ENCODE data around the gene BRD3. TPM values are rescaled to one million over a fixed set of nuclear protein-coding genes. Genes with fewer than 3 reads are reported as not detected.

BRD3 gene
- total RNA-seq, 2 experiments from 2014 or later: 3.1 to 16.3 TPM

- Histone ChIP-seq H4K20me1 (ENCODE audit: insufficient read depth, low read length) (no peaks in the 10 kb centered on the region), H3K36me3 (ENCODE audit: insufficient read depth, low read length) (peaks cover 16% of the 10 kb centered on the region; the same call in 1 of the 2 replicates), H3K79me2 (ENCODE audit: insufficient read depth, low read depth, low read length) (no peaks in the 10 kb centered on the region), H3K4me2 (ENCODE audit: low read length) (no peak overlapping the region), H3K9me2 (ENCODE audit: insufficient read depth, low read length) (no peaks in the 10 kb centered on the region), H2AFZ (ENCODE audit: low read length) (no peak overlapping the region), H3K9me3 (ENCODE audit: low read length) (no peaks in the 10 kb centered on the region), H3K4me3 (ENCODE audit: low read depth, low read length, poor library complexity, severe bottlenecking) (no peak overlapping the region), H3K27ac (ENCODE audit: low read depth, low read length, poor library complexity, severe bottlenecking) (no peak overlapping the region), H3K4me1 (ENCODE audit: insufficient read depth, low read length, poor library complexity, severe bottlenecking) (peaks cover 12% of the 10 kb centered on the region)
- DNase-seq (ENCODE audit: low spot score): no peak
- TF ChIP-seq CTCF (conservative IDR thresholded peaks at IDR 0.05; ENCODE audit: low read length) (no peak), EZH2phosphoT487 (IDR thresholded peaks at IDR 0.05; ENCODE audit: borderline replicate concordance, low read depth, low read length) (no peak)
- no TSS peak for BruUV-seq (replicated peaks)
- intact Hi-C loops (cut with micrococcal nuclease; ENCODE audit: unreplicated experiment): loop anchor here (5.0 kb wide), 2 partner anchors 39 to 109 kb away; partner anchors contain the start of genes BRD3 and WDR5
- ChIA-PET POLR2A (interaction anchor here (0.6 kb wide), 1 partner anchor 32 kb away, joined by 6 read pairs; no protein-coding TSS in a partner anchor), CTCF (ENCODE audit: unreplicated experiment) (no interaction called here)
These were observed 39.8 kb downstream of the BRD3 start for GRCh38 chr9:134028076-134028475.

DNA sequence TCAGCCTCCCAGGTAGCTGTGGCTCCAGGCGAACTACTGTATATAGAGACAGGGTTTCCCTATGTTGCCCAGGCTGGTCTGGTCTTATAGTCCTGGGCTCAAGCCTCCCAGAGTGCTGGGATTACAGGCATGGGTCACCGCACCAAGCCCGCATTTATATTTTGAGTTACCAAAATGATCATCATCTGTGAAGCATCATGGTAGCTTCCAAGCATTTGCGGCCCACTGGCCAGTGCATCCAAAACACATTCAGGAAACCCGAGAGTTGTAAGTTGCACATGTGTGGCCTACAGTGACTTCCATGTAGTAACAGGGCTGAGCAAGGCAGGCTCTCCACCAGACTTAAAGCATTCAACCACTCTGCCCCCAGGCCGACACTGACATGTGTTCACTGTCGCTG, 40.3 kb downstream of the BRD3 start:
- ChIA-PET POLR2A (interaction anchor here (0.6 kb wide), 1 partner anchor 33 kb away, joined by 6 read pairs; no protein-coding TSS in a partner anchor), CTCF (ENCODE audit: unreplicated experiment) (no interaction called here)

More for the DNA sequence above, 40.3 kb downstream of the BRD3 start:
- H3K4me3 ChIP-seq (ENCODE audit: low read depth, low read length, poor library complexity, severe bottlenecking): no peak overlapping the region
- H3K27ac ChIP-seq (ENCODE audit: low read depth, low read length, poor library complexity, severe bottlenecking): no peak overlapping the region
- no TSS peak for BruUV-seq (replicated peaks)
- H3K36me3 ChIP-seq (ENCODE audit: insufficient read depth, low read length): peaks cover 12% of the 10 kb centered on the region; the same call in 1 of the 2 replicates
- intact Hi-C loops (cut with micrococcal nuclease; ENCODE audit: unreplicated experiment): loop anchor here (5.0 kb wide), 2 partner anchors 40 to 110 kb away; partner anchors contain the start of genes BRD3 and WDR5
- no peak for DNase-seq (ENCODE audit: low spot score)
- no peaks in the 10 kb centered on the region for H3K79me2 ChIP-seq (ENCODE audit: insufficient read depth, low read depth, low read length)
- TF ChIP-seq CTCF (conservative IDR thresholded peaks at IDR 0.05; ENCODE audit: low read length): no peak
- TF ChIP-seq EZH2phosphoT487 (IDR thresholded peaks at IDR 0.05; ENCODE audit: borderline replicate concordance, low read depth, low read length): no peak
- H3K4me1 ChIP-seq (ENCODE audit: insufficient read depth, low read length, poor library complexity, severe bottlenecking): peaks cover 12% of the 10 kb centered on the region
- no peak overlapping the region for H2AFZ ChIP-seq (ENCODE audit: low read length)
- no peak overlapping the region for H3K4me2 ChIP-seq (ENCODE audit: low read length)
- H3K9me3 ChIP-seq (ENCODE audit: low read length): no peaks in the 10 kb centered on the region
- H3K9me2 ChIP-seq (ENCODE audit: insufficient read depth, low read length): no peaks in the 10 kb centered on the region
- no peaks in the 10 kb centered on the region for H4K20me1 ChIP-seq (ENCODE audit: insufficient read depth, low read length)
